ENCODE measurements around the gene PDE8B. TPM values are rescaled to one million over a fixed set of nuclear protein-coding genes. Genes with fewer than 3 reads are reported as not detected.

The PDE8B gene
- total RNA-seq, 1 donor from 2014 or later, result 0.18 TPM

DNA sequence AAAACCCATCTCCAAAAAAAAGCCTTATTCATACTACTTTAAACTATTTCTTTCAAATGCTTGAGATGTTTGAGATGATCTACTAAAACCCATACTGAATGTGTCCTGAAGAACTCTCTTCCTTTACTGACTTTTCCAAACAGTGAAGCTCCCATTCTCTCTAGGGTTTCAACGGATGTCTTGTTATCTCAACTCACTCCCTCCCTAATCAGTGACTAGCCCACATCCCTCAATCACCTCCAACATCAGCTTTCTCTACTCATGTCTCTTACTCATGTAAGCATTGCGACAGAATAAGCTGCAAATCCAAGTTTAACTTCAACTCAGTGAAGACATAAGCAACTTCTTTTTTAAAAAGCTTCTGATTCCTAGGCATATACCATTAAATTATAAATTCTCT, 239.5 kb downstream of the PDE8B start:
- peaks cover 20% of the 10 kb centered on the region for H3K36me3 ChIP-seq (ENCODE audit: insufficient read depth, low read length)
- H3K9ac ChIP-seq (ENCODE audit: low read length), result no peak overlapping the region
- H3K9me3 Mint-ChIP-seq (ENCODE audit: unreplicated experiment), result no peaks in the 10 kb centered on the region
- no peak overlapping the region for H2AFZ ChIP-seq (ENCODE audit: low read depth, low read length)
- DNase-seq (ENCODE audit: low read depth), result peak; percentile 44
- peaks cover 42% of the 10 kb centered on the region for H3K36me3 Mint-ChIP-seq (ENCODE audit: low read depth, unreplicated experiment)
- TF ChIP-seq, protein P1, sequence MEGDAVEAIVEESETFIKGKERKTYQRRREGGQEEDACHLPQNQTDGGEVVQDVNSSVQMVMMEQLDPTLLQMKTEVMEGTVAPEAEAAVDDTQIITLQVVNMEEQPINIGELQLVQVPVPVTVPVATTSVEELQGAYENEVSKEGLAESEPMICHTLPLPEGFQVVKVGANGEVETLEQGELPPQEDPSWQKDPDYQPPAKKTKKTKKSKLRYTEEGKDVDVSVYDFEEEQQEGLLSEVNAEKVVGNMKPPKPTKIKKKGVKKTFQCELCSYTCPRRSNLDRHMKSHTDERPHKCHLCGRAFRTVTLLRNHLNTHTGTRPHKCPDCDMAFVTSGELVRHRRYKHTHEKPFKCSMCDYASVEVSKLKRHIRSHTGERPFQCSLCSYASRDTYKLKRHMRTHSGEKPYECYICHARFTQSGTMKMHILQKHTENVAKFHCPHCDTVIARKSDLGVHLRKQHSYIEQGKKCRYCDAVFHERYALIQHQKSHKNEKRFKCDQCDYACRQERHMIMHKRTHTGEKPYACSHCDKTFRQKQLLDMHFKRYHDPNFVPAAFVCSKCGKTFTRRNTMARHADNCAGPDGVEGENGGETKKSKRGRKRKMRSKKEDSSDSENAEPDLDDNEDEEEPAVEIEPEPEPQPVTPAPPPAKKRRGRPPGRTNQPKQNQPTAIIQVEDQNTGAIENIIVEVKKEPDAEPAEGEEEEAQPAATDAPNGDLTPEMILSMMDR (IDR thresholded peaks at IDR 0.05; ENCODE audit: insufficient read depth, low read depth, low read length), result no peak
- no peak for TF ChIP-seq EZH2 (IDR thresholded peaks at IDR 0.05; ENCODE audit: insufficient read depth, low read length)
- peaks cover 5% of the 10 kb centered on the region for H3K79me2 ChIP-seq (ENCODE audit: insufficient read depth, low read length)
- H3K4me1 ChIP-seq (ENCODE audit: insufficient read depth, low read length), result no peaks in the 10 kb centered on the region
- H3K4me1 Mint-ChIP-seq (ENCODE audit: low read depth, unreplicated experiment), result peaks cover 2% of the 10 kb centered on the region
- H3K27me3 Mint-ChIP-seq (ENCODE audit: low read depth, unreplicated experiment), result no peaks in the 10 kb centered on the region
- no peaks in the 10 kb centered on the region for H3K27me3 ChIP-seq (ENCODE audit: insufficient read depth, low read length)
- H4K20me1 ChIP-seq (ENCODE audit: insufficient read depth, low read length), result peaks cover 5% of the 10 kb centered on the region
- H3K27ac ChIP-seq (ENCODE audit: low read depth, low read length), result no peak overlapping the region
- FAIRE-seq, result no peak
- H3K4me3 ChIP-seq (ENCODE audit: insufficient read depth, low read depth, low read length), result no peak overlapping the region
- H3K4me2 ChIP-seq (ENCODE audit: low read length), result no peak overlapping the region
- H3K4me3 Mint-ChIP-seq (ENCODE audit: unreplicated experiment), result no peak overlapping the region
- no peak overlapping the region for H3K27ac Mint-ChIP-seq (ENCODE audit: unreplicated experiment)
- no peaks in the 10 kb centered on the region for H3K9me3 ChIP-seq (ENCODE audit: insufficient read depth, low read depth, low read length)

DNA sequence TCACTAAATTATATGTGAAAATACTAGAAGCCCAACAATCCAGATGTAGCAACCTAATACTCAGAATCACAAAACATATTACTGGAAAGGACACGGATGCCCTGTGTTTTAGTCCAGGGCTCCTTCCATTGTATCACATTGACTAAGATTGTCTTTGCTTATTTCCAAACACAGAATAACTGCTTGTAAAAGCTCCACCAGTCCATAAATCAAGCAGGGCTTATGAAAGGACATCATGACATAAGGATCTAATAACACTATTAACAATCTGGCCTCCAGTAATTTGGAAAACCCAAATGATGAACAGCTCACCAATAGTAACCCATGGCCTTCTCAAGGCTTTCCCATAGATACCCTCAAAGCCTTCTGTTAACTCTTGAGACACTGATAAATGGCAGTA, 241.9 kb downstream of the PDE8B start:
- no peaks in the 10 kb centered on the region for H3K9me3 Mint-ChIP-seq (ENCODE audit: unreplicated experiment)
- Histone ChIP-seq H3K4me1 (ENCODE audit: insufficient read depth, low read length) (no peaks in the 10 kb centered on the region), H3K4me2 (ENCODE audit: low read length) (no peak overlapping the region), H4K20me1 (ENCODE audit: insufficient read depth, low read length) (peaks cover 5% of the 10 kb centered on the region), H3K27me3 (ENCODE audit: insufficient read depth, low read length) (no peaks in the 10 kb centered on the region), H3K9me3 (ENCODE audit: insufficient read depth, low read depth, low read length) (no peaks in the 10 kb centered on the region), H3K27ac (ENCODE audit: low read depth, low read length) (no peak overlapping the region), H3K79me2 (ENCODE audit: insufficient read depth, low read length) (peaks cover 5% of the 10 kb centered on the region), H3K9ac (ENCODE audit: low read length) (no peak overlapping the region), H3K36me3 (ENCODE audit: insufficient read depth, low read length) (peaks cover 25% of the 10 kb centered on the region), H2AFZ (ENCODE audit: low read depth, low read length) (no peak overlapping the region), H3K4me3 (ENCODE audit: insufficient read depth, low read depth, low read length) (no peak overlapping the region)
- no peak overlapping the region for H3K27ac Mint-ChIP-seq (ENCODE audit: unreplicated experiment)
- H3K4me1 Mint-ChIP-seq (ENCODE audit: low read depth, unreplicated experiment), result peaks cover 2% of the 10 kb centered on the region
- TF ChIP-seq, protein P1 (IDR thresholded peaks at IDR 0.05; ENCODE audit: insufficient read depth, low read depth, low read length), result no peak
- no peak for TF ChIP-seq EZH2 (IDR thresholded peaks at IDR 0.05; ENCODE audit: insufficient read depth, low read length)
- FAIRE-seq, result no peak
- no peak overlapping the region for H3K4me3 Mint-ChIP-seq (ENCODE audit: unreplicated experiment)
- H3K27me3 Mint-ChIP-seq (ENCODE audit: low read depth, unreplicated experiment), result no peaks in the 10 kb centered on the region
- DNase-seq (ENCODE audit: low read depth), result no peak
- H3K36me3 Mint-ChIP-seq (ENCODE audit: low read depth, unreplicated experiment), result peaks cover 30% of the 10 kb centered on the region

DNA sequence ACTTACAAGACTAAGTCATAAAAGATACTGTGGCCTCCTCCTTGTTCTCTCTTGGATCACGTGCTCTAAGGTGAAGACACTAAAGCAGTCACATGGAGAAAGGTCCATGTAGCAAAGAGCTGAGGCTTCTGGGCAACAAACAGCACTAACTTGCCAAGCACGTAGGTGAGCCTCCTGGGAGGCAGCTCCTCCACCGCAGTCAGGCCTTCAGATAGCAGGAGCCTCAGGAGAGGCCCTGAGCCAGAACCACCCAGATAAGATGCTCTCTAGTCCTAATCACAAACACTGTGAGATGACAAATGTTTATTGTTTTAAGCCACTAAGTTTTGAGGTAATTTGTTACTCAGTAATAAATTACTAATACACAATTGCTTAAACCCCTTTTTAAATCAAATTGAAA, 243.6 kb downstream of the PDE8B start:
- H3K36me3 ChIP-seq (ENCODE audit: insufficient read depth, low read length), result peaks cover 12% of the 10 kb centered on the region
- no peak overlapping the region for H3K4me2 ChIP-seq (ENCODE audit: low read length)
- no peaks in the 10 kb centered on the region for H3K4me1 ChIP-seq (ENCODE audit: insufficient read depth, low read length)
- no peaks in the 10 kb centered on the region for H3K27me3 Mint-ChIP-seq (ENCODE audit: low read depth, unreplicated experiment)
- peaks cover 2% of the 10 kb centered on the region for H3K4me1 Mint-ChIP-seq (ENCODE audit: low read depth, unreplicated experiment)
- FAIRE-seq, result no peak
- TF ChIP-seq, protein P1 (IDR thresholded peaks at IDR 0.05; ENCODE audit: insufficient read depth, low read depth, low read length), result no peak
- TF ChIP-seq EZH2 (IDR thresholded peaks at IDR 0.05; ENCODE audit: insufficient read depth, low read length), result no peak
- no peaks in the 10 kb centered on the region for H3K9me3 ChIP-seq (ENCODE audit: insufficient read depth, low read depth, low read length)
- no peak for DNase-seq (ENCODE audit: low read depth)
- no peak overlapping the region for H3K9ac ChIP-seq (ENCODE audit: low read length)
- peaks cover 16% of the 10 kb centered on the region for H3K36me3 Mint-ChIP-seq (ENCODE audit: low read depth, unreplicated experiment)
- no peak overlapping the region for H3K27ac ChIP-seq (ENCODE audit: low read depth, low read length)
- H2AFZ ChIP-seq (ENCODE audit: low read depth, low read length), result no peak overlapping the region
- no peaks in the 10 kb centered on the region for H3K79me2 ChIP-seq (ENCODE audit: insufficient read depth, low read length)
- H3K27ac Mint-ChIP-seq (ENCODE audit: unreplicated experiment), result no peak overlapping the region
- no peak overlapping the region for H3K4me3 Mint-ChIP-seq (ENCODE audit: unreplicated experiment)
- H4K20me1 ChIP-seq (ENCODE audit: insufficient read depth, low read length), result peaks cover under 1% of the 10 kb centered on the region
- no peak overlapping the region for H3K4me3 ChIP-seq (ENCODE audit: insufficient read depth, low read depth, low read length)
- H3K9me3 Mint-ChIP-seq (ENCODE audit: unreplicated experiment), result no peaks in the 10 kb centered on the region
- H3K27me3 ChIP-seq (ENCODE audit: insufficient read depth, low read length), result no peaks in the 10 kb centered on the region
